ENCODE data around the gene DGKD. TPM values are rescaled to one million over a fixed set of nuclear protein-coding genes. Genes with fewer than 3 reads are reported as not detected.

The DGKD gene
- total RNA-seq, 1 experiment from 2014 or later, result 41.4 TPM

DNA sequence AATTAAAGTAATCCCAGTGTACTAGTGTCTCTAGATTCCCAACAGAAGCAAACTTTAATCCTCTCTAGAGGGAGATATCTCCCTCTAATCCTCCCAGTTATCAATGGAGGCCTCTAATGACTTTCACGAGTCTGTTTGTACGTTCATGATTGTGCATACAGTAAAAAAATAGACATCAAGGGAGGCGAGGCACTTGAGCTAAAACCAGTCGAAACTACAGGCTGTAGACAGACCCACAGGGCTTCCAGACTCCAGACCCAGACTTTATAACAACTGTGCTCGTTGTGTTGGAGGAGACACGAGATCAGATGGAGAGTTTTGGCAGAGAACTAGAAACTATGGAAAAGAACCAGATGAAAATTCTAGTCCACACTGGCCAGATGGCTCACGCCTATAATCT, 7.0 kb downstream of the DGKD start:
- Mint-ChIP-seq H3K36me3 (0 out of 2 replicates have a peak, but pooled peaks cover 3% of the 10 kb centered on the region), H3K9me3 (no peaks in the 10 kb centered on the region), H3K4me3 (no peak overlapping the region), H3K27ac (no peak overlapping the region), H3K27me3 (ENCODE audit: low read depth) (no peaks in the 10 kb centered on the region), H3K4me1 (peaks cover 9% of the 10 kb centered on the region)
- no peak for ATAC-seq
- TF ChIP-seq, protein P1, sequence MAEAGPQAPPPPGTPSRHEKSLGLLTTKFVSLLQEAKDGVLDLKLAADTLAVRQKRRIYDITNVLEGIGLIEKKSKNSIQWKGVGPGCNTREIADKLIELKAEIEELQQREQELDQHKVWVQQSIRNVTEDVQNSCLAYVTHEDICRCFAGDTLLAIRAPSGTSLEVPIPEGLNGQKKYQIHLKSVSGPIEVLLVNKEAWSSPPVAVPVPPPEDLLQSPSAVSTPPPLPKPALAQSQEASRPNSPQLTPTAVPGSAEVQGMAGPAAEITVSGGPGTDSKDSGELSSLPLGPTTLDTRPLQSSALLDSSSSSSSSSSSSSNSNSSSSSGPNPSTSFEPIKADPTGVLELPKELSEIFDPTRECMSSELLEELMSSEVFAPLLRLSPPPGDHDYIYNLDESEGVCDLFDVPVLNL (CRISPR knock-in tag; IDR thresholded peaks at IDR 0.05; ENCODE audit: borderline replicate concordance, low read depth), result no peak
- TF ChIP-seq ZNF138 (CRISPR knock-in tag; conservative IDR thresholded peaks at IDR 0.05) (no peak), FOXJ3 (CRISPR knock-in tag; IDR thresholded peaks at IDR 0.05; ENCODE audit: borderline replicate concordance) (no peak), RORB (CRISPR knock-in tag; IDR thresholded peaks at IDR 0.05) (no peak), TEAD1 (CRISPR knock-in tag; IDR thresholded peaks at IDR 0.05) (no peak), JUN (CRISPR knock-in tag; IDR thresholded peaks at IDR 0.05) (no peak)
- TF ChIP-seq, protein P2, sequence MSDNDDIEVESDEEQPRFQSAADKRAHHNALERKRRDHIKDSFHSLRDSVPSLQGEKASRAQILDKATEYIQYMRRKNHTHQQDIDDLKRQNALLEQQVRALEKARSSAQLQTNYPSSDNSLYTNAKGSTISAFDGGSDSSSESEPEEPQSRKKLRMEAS (CRISPR knock-in tag; IDR thresholded peaks at IDR 0.05), result no peak
- TF ChIP-seq, protein P3, sequence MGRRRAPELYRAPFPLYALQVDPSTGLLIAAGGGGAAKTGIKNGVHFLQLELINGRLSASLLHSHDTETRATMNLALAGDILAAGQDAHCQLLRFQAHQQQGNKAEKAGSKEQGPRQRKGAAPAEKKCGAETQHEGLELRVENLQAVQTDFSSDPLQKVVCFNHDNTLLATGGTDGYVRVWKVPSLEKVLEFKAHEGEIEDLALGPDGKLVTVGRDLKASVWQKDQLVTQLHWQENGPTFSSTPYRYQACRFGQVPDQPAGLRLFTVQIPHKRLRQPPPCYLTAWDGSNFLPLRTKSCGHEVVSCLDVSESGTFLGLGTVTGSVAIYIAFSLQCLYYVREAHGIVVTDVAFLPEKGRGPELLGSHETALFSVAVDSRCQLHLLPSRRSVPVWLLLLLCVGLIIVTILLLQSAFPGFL (CRISPR knock-in tag; IDR thresholded peaks at IDR 0.05; ENCODE audit: borderline replicate concordance), result no peak
- TF ChIP-seq, protein P4, sequence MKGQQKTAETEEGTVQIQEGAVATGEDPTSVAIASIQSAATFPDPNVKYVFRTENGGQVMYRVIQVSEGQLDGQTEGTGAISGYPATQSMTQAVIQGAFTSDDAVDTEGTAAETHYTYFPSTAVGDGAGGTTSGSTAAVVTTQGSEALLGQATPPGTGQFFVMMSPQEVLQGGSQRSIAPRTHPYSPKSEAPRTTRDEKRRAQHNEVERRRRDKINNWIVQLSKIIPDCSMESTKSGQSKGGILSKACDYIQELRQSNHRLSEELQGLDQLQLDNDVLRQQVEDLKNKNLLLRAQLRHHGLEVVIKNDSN (CRISPR knock-in tag; IDR thresholded peaks at IDR 0.05), result no peak
- DNase-seq (ENCODE audit: low spot score), result no peak
- ChIA-PET POLR2A (no interaction called here), CTCF (no interaction called here)

DNA sequence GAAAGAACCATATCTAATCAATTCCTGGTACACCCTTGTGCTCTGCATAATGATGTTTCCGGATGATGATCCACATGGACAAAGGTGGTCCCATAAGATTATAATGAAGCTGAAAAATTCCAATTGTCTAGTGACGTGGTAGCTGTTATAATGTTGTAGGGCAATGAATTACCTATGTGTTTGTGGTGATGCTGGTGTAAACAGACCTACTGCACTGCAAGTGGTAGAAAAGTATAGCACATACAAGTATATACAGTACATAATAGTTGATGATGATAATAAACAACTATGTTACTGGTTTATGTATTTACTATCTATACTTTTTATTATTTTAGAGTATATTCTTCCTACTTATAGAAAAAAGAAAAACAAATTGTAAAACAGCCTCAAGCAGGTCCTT, 8.4 kb downstream of the DGKD start:
- ChIA-PET POLR2A (no interaction called here), CTCF (interaction anchor here (1.2 kb wide), 1 partner anchor 9 kb away, joined by 4 read pairs; the partner anchor contains the start of gene DGKD)
- Mint-ChIP-seq H3K9me3 (no peaks in the 10 kb centered on the region), H3K4me1 (peaks cover 8% of the 10 kb centered on the region; the same call in 1 of the 2 replicates), H3K27ac (no peak overlapping the region), H3K36me3 (0 out of 2 replicates have a peak, but pooled peaks cover 3% of the 10 kb centered on the region), H3K4me3 (no peak overlapping the region), H3K27me3 (ENCODE audit: low read depth) (no peaks in the 10 kb centered on the region)
- no peak for DNase-seq (ENCODE audit: low spot score)
- no peak for ATAC-seq
- TF ChIP-seq SOX15 (CRISPR knock-in tag; IDR thresholded peaks at IDR 0.05) (no peak), FOXJ3 (CRISPR knock-in tag; IDR thresholded peaks at IDR 0.05; ENCODE audit: borderline replicate concordance) (no peak), ZNF423 (CRISPR knock-in tag; IDR thresholded peaks at IDR 0.05) (no peak), RORB (CRISPR knock-in tag; IDR thresholded peaks at IDR 0.05) (no peak), ZNF317 (CRISPR knock-in tag; IDR thresholded peaks at IDR 0.05; ENCODE audit: borderline replicate concordance, low read depth) (no peak), TP53 (CRISPR knock-in tag; IDR thresholded peaks at IDR 0.05) (no peak), TEAD1 (CRISPR knock-in tag; IDR thresholded peaks at IDR 0.05) (no peak), NR2C2 (CRISPR knock-in tag; IDR thresholded peaks at IDR 0.05) (no peak), JUN (CRISPR knock-in tag; IDR thresholded peaks at IDR 0.05) (no peak), CREB1 (CRISPR knock-in tag; IDR thresholded peaks at IDR 0.05) (no peak), CBFB (CRISPR knock-in tag; IDR thresholded peaks at IDR 0.05; ENCODE audit: low read depth) (no peak), SP1 (CRISPR knock-in tag; conservative IDR thresholded peaks at IDR 0.05) (no peak), ELF4 (CRISPR knock-in tag; IDR thresholded peaks at IDR 0.05; ENCODE audit: low read depth) (no peak)
- TF ChIP-seq, protein P5, sequence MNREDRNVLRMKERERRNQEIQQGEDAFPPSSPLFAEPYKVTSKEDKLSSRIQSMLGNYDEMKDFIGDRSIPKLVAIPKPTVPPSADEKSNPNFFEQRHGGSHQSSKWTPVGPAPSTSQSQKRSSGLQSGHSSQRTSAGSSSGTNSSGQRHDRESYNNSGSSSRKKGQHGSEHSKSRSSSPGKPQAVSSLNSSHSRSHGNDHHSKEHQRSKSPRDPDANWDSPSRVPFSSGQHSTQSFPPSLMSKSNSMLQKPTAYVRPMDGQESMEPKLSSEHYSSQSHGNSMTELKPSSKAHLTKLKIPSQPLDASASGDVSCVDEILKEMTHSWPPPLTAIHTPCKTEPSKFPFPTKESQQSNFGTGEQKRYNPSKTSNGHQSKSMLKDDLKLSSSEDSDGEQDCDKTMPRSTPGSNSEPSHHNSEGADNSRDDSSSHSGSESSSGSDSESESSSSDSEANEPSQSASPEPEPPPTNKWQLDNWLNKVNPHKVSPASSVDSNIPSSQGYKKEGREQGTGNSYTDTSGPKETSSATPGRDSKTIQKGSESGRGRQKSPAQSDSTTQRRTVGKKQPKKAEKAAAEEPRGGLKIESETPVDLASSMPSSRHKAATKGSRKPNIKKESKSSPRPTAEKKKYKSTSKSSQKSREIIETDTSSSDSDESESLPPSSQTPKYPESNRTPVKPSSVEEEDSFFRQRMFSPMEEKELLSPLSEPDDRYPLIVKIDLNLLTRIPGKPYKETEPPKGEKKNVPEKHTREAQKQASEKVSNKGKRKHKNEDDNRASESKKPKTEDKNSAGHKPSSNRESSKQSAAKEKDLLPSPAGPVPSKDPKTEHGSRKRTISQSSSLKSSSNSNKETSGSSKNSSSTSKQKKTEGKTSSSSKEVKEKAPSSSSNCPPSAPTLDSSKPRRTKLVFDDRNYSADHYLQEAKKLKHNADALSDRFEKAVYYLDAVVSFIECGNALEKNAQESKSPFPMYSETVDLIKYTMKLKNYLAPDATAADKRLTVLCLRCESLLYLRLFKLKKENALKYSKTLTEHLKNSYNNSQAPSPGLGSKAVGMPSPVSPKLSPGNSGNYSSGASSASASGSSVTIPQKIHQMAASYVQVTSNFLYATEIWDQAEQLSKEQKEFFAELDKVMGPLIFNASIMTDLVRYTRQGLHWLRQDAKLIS (CRISPR knock-in tag; IDR thresholded peaks at IDR 0.05; ENCODE audit: borderline replicate concordance), result no peak
- TF ChIP-seq, protein P6, sequence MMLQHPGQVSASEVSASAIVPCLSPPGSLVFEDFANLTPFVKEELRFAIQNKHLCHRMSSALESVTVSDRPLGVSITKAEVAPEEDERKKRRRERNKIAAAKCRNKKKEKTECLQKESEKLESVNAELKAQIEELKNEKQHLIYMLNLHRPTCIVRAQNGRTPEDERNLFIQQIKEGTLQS (CRISPR knock-in tag; conservative IDR thresholded peaks at IDR 0.05), result no peak
- TF ChIP-seq, protein P7, sequence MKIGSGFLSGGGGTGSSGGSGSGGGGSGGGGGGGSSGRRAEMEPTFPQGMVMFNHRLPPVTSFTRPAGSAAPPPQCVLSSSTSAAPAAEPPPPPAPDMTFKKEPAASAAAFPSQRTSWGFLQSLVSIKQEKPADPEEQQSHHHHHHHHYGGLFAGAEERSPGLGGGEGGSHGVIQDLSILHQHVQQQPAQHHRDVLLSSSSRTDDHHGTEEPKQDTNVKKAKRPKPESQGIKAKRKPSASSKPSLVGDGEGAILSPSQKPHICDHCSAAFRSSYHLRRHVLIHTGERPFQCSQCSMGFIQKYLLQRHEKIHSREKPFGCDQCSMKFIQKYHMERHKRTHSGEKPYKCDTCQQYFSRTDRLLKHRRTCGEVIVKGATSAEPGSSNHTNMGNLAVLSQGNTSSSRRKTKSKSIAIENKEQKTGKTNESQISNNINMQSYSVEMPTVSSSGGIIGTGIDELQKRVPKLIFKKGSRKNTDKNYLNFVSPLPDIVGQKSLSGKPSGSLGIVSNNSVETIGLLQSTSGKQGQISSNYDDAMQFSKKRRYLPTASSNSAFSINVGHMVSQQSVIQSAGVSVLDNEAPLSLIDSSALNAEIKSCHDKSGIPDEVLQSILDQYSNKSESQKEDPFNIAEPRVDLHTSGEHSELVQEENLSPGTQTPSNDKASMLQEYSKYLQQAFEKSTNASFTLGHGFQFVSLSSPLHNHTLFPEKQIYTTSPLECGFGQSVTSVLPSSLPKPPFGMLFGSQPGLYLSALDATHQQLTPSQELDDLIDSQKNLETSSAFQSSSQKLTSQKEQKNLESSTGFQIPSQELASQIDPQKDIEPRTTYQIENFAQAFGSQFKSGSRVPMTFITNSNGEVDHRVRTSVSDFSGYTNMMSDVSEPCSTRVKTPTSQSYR (CRISPR knock-in tag; IDR thresholded peaks at IDR 0.05), result no peak
